A549 (cell line): ENCODE results near the gene TMPRSS6. TPM values are rescaled to one million over a fixed set of nuclear protein-coding genes. Genes with fewer than 3 reads are reported as not detected.

Experiments used
- ATAC-seq, 2 experiments: fragments of 200-7000 bp in 1 of 2; fragments of >200 bp in 1 of 2; cut with Nextera tagmentation in 1 of 2; cut with Tn5 transposase in 1 of 2; 3 replicates each; pipeline versions ENCODE4 v1.8.0 to v1.9.1; 2018 to 2020; ENCODE audit warnings: mild to moderate bottlenecking in 1 of 2, moderate library complexity in 1 of 2
- CTCF ChIA-PET: fragments of 300-600 bp; sonication (Branson Sonifier 250); formaldehyde crosslinking; extraction: SDS; loops from one replicate; lab custom pipeline; 2021; ENCODE audit warnings: antibody characterized with exemption, inconsistent platforms; lab: Yijun Ruan, JAX
- POLR2A ChIA-PET: fragments of 350-600 bp; formaldehyde crosslinking; extraction: SDS; loops from one replicate; lab custom pipeline; 2021; ENCODE audit warnings: antibody characterized with exemption, inconsistent platforms; lab: Yijun Ruan, JAX
- DNase-seq, 2 experiments: peaks; one replicate each; pipeline versions ENCODE4 v3.0.0 to v3.0.0-alpha.2; 2011 to 2016; ENCODE audit warnings: low read depth in 1 of 2, low spot score in 1 of 2
- FAIRE-seq: peaks from 2 replicates; lab custom pipeline; 2011; peaks lifted over from hg19 to GRCh38; lab: Jason Lieb, UNC
- H3K27ac ChIP-seq, 2 experiments: fragments of >200 bp; sonication (Bioruptor Twin); formaldehyde crosslinking; 3 replicates each; pipeline ENCODE4 v1.5.1; 2016 to 2017
- H3K4me1 ChIP-seq: fragments of >200 bp; sonication (Bioruptor Twin); formaldehyde crosslinking; 3 replicates; pipeline ENCODE4 v1.6.1; 2016
- H3K4me2 ChIP-seq: fragments of >200 bp; sonication (Bioruptor Twin); formaldehyde crosslinking; 3 replicates; pipeline ENCODE4 v1.6.1; 2016
- H3K4me3 ChIP-seq: fragments of >200 bp; sonication (Bioruptor Twin); formaldehyde crosslinking; 3 replicates; pipeline ENCODE4 v1.5.1; 2016
- H3K9me3 ChIP-seq: fragments of >200 bp; sonication (Bioruptor Twin); formaldehyde crosslinking; 3 replicates; pipeline ENCODE4 v1.6.1; 2016
- CHD2 ChIP-seq: fragments of 150-350 bp; IDR thresholded peaks from 2 replicates; pipeline ENCODE4 v1.6.1; 2014; ENCODE audit warnings: low read length; ENCODE audit not compliant: partially characterized antibody
- CTCF ChIP-seq: fragments of >200 bp; sonication (Bioruptor Twin); formaldehyde crosslinking; IDR thresholded peaks from 3 replicates; pipeline ENCODE4 v1.5.1; 2016
- FOSB ChIP-seq: fragments of 250-450 bp; sonication (Bioruptor Pico); IDR thresholded peaks from 2 replicates; pipeline ENCODE4 v1.5.0; 2020; ENCODE audit warnings: mild to moderate bottlenecking, moderate library complexity
- FOSL2 ChIP-seq, 2 experiments: fragments of 450-650 bp in 1 of 2; fragments of >200 bp in 1 of 2; sonication (Bioruptor Twin) in 1 of 2; formaldehyde crosslinking; IDR thresholded peaks; 2 replicates each; pipeline versions ENCODE4 v1.5.0 to v1.6.1; 2016 to 2020; ENCODE audit warnings: mild to moderate bottlenecking in 1 of 2, moderate library complexity in 1 of 2
- HEYL ChIP-seq: fragments of 250-450 bp; sonication (Bioruptor Pico); IDR thresholded peaks from 2 replicates; pipeline ENCODE4 v1.8.0; 2021; ENCODE audit warnings: mild to moderate bottlenecking, moderate library complexity
- HMGXB4 ChIP-seq: fragments of 250-450 bp; sonication (Bioruptor Pico); IDR thresholded peaks from 2 replicates; pipeline ENCODE4 v1.5.0; 2021; ENCODE audit warnings: mild to moderate bottlenecking, moderate library complexity, borderline replicate concordance
- KDM1A ChIP-seq: fragments of 200-600 bp; sonication (generic); IDR thresholded peaks from 2 replicates; pipeline ENCODE4 v1.6.1; 2016; ENCODE audit warnings: low read depth, mild to moderate bottlenecking
- MAFK ChIP-seq: fragments of 450-650 bp; IDR thresholded peaks from 2 replicates; pipeline ENCODE4 v1.6.1; 2014; ENCODE audit not compliant: partially characterized antibody
- MAX ChIP-seq: IDR thresholded peaks from 2 replicates; pipeline ENCODE4 v1.6.1; 2012
- NFE2L2 ChIP-seq: fragments of 150-350 bp; conservative IDR thresholded peaks from 2 replicates; pipeline ENCODE4 v1.6.1; 2014; ENCODE audit warnings: low read length
- NPAS2 ChIP-seq: fragments of 250-450 bp; sonication (Bioruptor Pico); IDR thresholded peaks from 2 replicates; pipeline ENCODE4 v1.8.0; 2022; ENCODE audit warnings: mild to moderate bottlenecking, moderate library complexity, borderline replicate concordance
- PHF8 ChIP-seq: fragments of 200-600 bp; sonication (generic); IDR thresholded peaks from 2 replicates; pipeline ENCODE4 v1.6.1; 2016; ENCODE audit warnings: low read depth, mild to moderate bottlenecking, antibody characterized with exemption, moderate library complexity, borderline replicate concordance
- RAD21 ChIP-seq, 2 experiments: fragments of >200 bp in 1 of 2; sonication (Bioruptor Twin) in 1 of 2; formaldehyde crosslinking in 1 of 2; IDR thresholded peaks in 1 of 2; conservative IDR thresholded peaks in 1 of 2; 2 replicates in 1 of 2; 3 replicates in 1 of 2; pipeline ENCODE4 v1.6.1; 2012 to 2018; ENCODE audit warnings: inconsistent platforms in 1 of 2
- RFX5 ChIP-seq: fragments of 450-650 bp; IDR thresholded peaks from 2 replicates; pipeline ENCODE4 v1.7.1; 2014; ENCODE audit warnings: antibody characterized with exemption, mild to moderate bottlenecking, moderate library complexity
- RNF2 ChIP-seq: fragments of 200-600 bp; sonication (generic); IDR thresholded peaks from 2 replicates; pipeline ENCODE4 v1.6.1; 2016; ENCODE audit warnings: low read depth, mild to moderate bottlenecking, antibody characterized with exemption, moderate library complexity, borderline replicate concordance
- TP53 ChIP-seq: fragments of 250-450 bp; sonication (Bioruptor Pico); IDR thresholded peaks from 2 replicates; pipeline ENCODE4 v1.5.0; 2021; ENCODE audit warnings: mild to moderate bottlenecking, moderate library complexity
- USF2 ChIP-seq: fragments of 450-650 bp; IDR thresholded peaks from 2 replicates; pipeline ENCODE4 v1.6.1; 2014; ENCODE audit warnings: antibody characterized with exemption
- WGBS: methylation state at CpG from one replicate; pipeline ENCODE4 v1.1.6; 2017; ENCODE audit errors: missing lambda C conversion rate; 5-methylcytosine and 5-hydroxymethylcytosine counted together
- polyA plus RNA-seq, 4 experiments: library from polyadenylated mRNA; depleted of rRNA in 3 of 4; stranded (reverse); fragments of >200 nt; fragmentation: RNase III in 1 of 4; extraction: RNeasy Plus Mini Kit Qiagen cat#74134 plus additional on column Dnase treatment in 1 of 4; gene quantifications; 2 replicates in 3 of 4; 3 replicates in 1 of 4; pipeline ENCODE4 v1.2.3, GENCODE V29; 2011 to 2017

TMPRSS6 gene
- polyA plus RNA-seq, 2 of the 4 experiments (the other 2 are of a cell fraction) = not detected

GRCh38 chr22:37021710-37022482 is 87.6 kb downstream of the TMPRSS6 start:
- DNase-seq (peak in 1 of 2 experiments; percentile 55), ATAC-seq (peak in 1 of 2 experiments; percentile 49; a peak in 3 of 6 replicates), FAIRE-seq (no peak)
- POLR2A ChIA-PET = no interaction called here
- Histone ChIP-seq H3K4me1 (peaks cover 61% of the 10 kb centered on the region), H3K9me3 (no peaks in the 10 kb centered on the region), H3K4me2 (peak overlapping the region; percentile 71), H3K4me3 (no peak overlapping the region), H3K27ac (peak overlapping the region; percentile 35 to 99; a peak in 4 of 6 replicates)
- TF ChIP-seq TP53 (CRISPR knock-in tag) (no peak), RAD21 (conservative IDR thresholded peaks at IDR 0.05 in 1 of 2, IDR thresholded peaks at IDR 0.05 in 1 of 2) (peak in 1 of 2 experiments; percentile 11; a peak in 1 of 5 replicates), CTCF (peak; percentile 70)
- CTCF ChIA-PET = interaction anchor here (0.6 to 9.0 kb wide), 15 partner anchors 9 to 156 kb away, joined by 3 to 79 read pairs (median 4); partner anchors contain the start of gene KCTD17
- WGBS = 86% methylated on average over 7 of the region's 13 CpGs

GRCh38 chr22:37021041-37021440 is 88.5 kb downstream of the TMPRSS6 start:
- Histone ChIP-seq H3K4me3 (peak overlapping the region; percentile 98), H3K9me3 (no peaks in the 10 kb centered on the region), H3K27ac (peak overlapping the region; percentile 99 to 100), H3K4me2 (peak overlapping the region; percentile 71), H3K4me1 (peaks cover 65% of the 10 kb centered on the region)
- DNase-seq (no peak), ATAC-seq (no peak), FAIRE-seq (no peak)
- ChIA-PET POLR2A (interaction anchor here (0.8 to 3.3 kb wide), 2 partner anchors 9 to 11 kb away, joined by 3 to 15 read pairs; no protein-coding TSS in a partner anchor), CTCF (interaction anchor here (0.7 to 9.0 kb wide), 10 partner anchors 10 to 155 kb away, joined by 3 to 79 read pairs (median 4); no protein-coding TSS in a partner anchor)
- 96% methylated on average over 3 of the region's 5 CpGs for WGBS
- TF ChIP-seq RNF2 (no peak), NPAS2 (CRISPR knock-in tag) (no peak), MAFK (no peak), KDM1A (no peak), RAD21 (conservative IDR thresholded peaks at IDR 0.05 in 1 of 2, IDR thresholded peaks at IDR 0.05 in 1 of 2) (no peak), CHD2 (no peak), MAX (no peak), FOSL2 (IDR thresholded peaks at IDR 0.05) (no peak), FOSL2 (CRISPR knock-in tag; IDR thresholded peaks at IDR 0.05) (no peak), FOSB (no peak), HMGXB4 (CRISPR knock-in tag) (no peak), USF2 (no peak), NFE2L2 (no peak), RFX5 (no peak), HEYL (no peak), PHF8 (no peak)
